ENCODE measurements around the gene ASF1B. TPM values are rescaled to one million over a fixed set of nuclear protein-coding genes. Genes with fewer than 3 reads are reported as not detected.
A peak's percentile ranks its signal among the peaks of the same experiment; 100 is the strongest.

Gene ASF1B
- polyA plus RNA-seq, 1 donor, result 6.7 TPM

- no peak for DNase-seq (ENCODE audit: low read depth)
These were observed 47.6 kb downstream of the ASF1B start for GRCh38 chr19:14088634-14089411.

- no peak for DNase-seq (ENCODE audit: low read depth)
These were observed 50.3 kb downstream of the ASF1B start for GRCh38 chr19:14086098-14086497.

- DNase-seq (ENCODE audit: low read depth), result no peak
These were observed 50.9 kb downstream of the ASF1B start, which contains the start of gene C19orf67 for GRCh38 chr19:14085309-14085995. Gene C19orf67 (minus strand): TSS chr19:14085783. CDS start chr19:14085627, 156 bp downstream.

- DNase-seq (ENCODE audit: low read depth), result no peak
These were observed 53.8 kb downstream of the ASF1B start for GRCh38 chr19:14082675-14082960.

DNA sequence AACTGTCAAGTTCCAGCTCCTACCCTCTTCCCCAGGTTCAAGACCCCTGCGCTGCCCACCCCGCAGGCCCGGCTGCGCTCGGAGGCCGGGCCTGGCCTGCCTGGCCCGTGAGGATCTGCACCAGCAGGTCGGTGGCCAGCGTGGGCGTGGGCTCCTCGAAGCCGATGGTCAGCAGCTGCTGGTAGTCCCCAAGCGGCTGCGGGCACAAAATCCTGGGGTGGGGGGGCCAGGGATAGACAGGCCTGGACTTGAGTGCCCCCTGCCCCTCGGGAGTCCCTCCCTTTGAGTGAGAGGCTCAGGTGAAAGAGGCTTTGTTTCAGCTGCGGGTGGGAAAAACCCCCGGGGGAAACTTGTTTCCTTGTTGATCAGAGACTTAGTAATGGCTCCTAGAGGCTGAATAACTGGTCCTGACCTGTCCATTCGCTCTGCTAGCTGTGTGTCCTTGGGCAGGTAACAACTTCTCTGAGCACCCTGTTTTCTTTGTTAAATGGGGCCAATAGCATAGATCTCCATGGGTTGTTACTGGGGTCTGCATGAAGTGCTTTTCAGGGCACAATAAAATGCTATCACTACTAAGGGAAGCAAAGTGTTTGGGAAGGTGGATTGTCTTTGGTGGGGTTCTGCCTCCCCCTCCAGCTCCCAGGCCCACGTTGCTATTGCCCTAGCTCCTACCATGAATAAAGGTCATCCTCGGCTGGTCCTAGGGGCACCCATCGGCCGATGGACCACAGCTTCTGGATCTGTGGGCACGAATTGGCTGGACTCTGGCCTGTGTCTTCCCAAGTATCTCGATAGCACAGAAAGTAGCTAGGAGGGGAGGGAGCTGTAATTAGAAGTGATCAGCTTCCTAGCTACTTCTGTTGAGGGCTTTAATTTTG, 54.4 kb downstream of the ASF1B start:
- no peak for DNase-seq (ENCODE audit: low read depth)

DNA sequence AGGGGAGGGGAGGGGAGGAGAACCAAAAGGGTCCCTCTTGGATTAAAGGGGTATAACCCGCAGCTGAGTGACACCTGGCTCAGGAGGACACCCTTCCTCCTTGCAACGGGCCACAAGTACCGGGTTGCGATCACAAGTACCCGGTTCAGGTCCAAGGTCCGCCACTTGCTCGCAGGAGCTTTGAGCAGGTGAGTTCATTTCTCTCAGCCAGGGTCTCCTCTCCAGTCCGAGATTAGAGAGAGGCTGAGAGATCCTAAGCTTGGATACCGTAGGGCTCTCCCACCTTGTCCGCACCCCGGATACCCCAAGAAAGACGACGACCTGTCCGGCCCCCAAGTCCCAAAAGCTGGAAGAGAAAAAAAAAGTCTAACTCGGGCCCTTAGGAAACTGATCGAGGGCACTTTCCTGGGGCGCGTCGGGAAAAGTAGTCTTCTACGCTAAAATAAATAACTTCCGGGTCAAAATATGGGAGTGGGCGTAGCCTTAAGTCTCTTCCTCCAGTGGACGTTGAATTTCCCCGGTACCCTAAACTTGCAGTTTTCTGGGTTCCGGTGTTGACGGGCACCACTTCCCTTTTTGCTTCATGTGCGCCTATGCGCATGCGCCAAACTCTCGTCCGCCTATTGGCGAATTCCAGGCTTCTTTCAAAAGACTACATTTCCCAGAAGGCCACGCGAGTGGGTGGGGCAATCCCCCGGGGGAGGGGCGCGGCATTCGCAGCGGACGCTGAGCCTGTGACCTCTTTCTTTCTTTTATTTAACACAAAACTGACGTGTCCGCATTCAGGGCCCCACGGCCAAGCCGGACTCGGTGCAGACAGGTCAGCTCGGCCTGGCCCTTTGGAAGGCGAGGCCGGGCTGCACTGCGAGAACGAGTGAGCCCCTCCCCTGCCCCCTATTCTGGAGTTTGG, 55.2 kb downstream of the ASF1B start:
- DNase-seq (ENCODE audit: low read depth), result peak; percentile 100

DNA sequence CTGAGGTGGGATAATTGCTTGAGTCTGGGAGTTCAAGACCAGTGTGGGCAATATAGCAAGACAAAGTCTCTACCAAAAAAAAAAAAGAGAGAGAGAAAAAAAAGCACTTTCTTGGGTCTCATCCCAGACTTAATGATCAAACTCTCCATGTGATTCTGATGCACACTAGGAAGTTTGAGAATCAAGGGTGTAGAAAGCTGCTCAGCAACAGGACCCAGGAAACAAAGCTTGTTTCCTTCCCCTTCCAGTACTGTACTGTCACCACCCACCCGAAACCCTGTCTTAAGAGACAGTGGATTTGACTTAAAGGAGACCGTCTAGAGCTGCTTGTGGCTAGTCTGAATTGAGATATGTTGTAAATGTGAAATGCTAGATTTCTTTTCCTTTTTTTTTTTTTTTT, 58.0 kb downstream of the ASF1B start:
- DNase-seq (ENCODE audit: low read depth), result no peak

DNA sequence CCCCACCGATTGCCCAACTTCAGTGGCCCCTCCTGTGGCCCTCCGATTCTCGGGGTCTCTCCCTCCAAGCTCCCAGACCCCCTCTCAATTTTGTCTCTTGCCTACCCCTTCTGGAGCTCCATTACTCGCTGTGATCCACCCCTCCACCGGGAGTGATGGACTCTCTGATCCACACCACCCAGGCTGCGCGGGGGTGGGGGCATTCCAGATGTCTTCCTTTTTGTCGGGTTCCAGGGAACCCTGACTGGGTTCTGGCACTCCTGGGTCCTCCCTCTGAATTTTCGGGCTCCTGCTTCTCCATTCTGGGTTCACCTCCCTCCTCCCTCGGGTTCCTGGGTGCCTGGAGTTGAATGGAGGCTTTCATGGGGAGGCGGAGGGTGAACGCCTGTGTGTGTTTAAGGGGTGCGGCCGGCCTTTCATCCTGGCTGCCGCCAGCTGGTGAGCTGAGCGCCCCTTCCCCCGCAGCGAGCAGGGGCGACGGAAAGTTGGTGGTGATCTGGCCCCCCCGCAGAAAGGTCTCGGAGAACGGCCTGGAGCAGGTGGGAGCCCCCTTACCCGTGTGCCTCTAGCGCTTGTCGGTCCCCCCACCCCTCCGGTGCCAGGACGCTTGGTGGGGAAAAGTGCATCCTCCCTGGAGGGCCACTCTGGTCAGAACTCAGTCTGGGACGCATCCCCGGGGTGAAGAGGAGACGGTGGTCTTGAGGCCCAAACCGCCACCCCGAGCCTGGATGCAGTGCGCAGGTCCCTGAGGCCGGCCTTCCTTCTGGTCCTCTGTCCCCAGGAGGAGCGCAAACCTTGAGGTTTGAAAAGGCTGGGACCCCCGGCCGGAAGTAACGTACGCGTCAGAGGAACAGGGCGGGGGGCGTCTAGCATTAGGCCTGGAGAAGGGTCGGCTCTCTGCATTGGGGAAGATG, 62.2 kb downstream of the ASF1B start:
- no peak for DNase-seq (ENCODE audit: low read depth)

DNA sequence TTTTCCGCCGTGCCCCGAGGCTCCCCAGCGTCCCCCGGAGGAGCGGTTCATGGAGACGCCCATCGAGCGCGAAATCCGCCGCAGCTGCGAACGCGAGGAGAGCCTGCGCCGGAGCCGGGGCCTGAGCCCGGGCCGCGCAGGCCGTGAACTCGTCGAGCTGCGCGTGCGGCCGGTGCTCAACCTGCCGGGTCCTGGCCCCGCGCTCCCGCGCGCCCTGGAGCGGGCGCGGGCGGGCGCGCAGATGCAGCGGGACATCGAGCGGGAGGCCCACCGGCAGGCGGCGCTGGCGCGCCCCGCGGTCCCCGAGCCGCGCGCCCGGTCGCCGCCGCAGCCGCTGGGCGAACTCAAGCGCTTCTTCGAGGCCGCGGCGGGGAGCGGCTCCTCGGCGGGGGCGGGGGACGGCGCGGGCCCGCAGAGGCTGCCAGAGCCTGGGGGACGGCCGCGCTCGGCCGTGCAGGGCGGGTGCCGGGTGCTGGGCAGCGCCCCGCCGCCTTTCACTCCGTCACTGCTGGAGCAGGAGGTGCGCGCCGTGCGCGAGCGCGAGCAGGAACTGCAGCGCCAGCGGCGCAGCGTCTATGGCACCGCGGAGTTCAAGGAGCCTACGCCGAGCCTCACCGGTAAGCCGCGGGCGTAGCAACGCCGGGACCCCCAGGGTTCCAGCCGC, 63.0 kb downstream of the ASF1B start:
- no peak for DNase-seq (ENCODE audit: low read depth)

GRCh38 chr19:14072535-14073260, 63.7 kb downstream of the ASF1B start, which contains the start of gene MISP3:
Gene MISP3 (plus strand): TSS chr19:14072786. CDS start chr19:14073310, 524 bp downstream.
- DNase-seq (ENCODE audit: low read depth), result no peak

GRCh38 chr19:14070268-14071050, 65.9 kb downstream of the ASF1B start:
- no peak for DNase-seq (ENCODE audit: low read depth)

Other genes starting within 250 kb of the ASF1B start
- gene BRME1, start 230.5 kb downstream of the ASF1B start, polyA plus RNA-seq (ENCODE audit: insufficient read length), result 3.0 TPM
- 13.2 TPM for gene CC2D1A, start 230.4 kb downstream of the ASF1B start, polyA plus RNA-seq (ENCODE audit: insufficient read length)
- gene PODNL1, start 198.2 kb downstream of the ASF1B start, polyA plus RNA-seq (ENCODE audit: insufficient read length), result 0.75 TPM
- 20.9 TPM for gene DCAF15, start 184.1 kb downstream of the ASF1B start, polyA plus RNA-seq (ENCODE audit: insufficient read length)
- 5.8 TPM for gene RFX1, start 130.3 kb downstream of the ASF1B start, polyA plus RNA-seq (ENCODE audit: insufficient read length)
- gene RLN3, start 108.4 kb downstream of the ASF1B start, polyA plus RNA-seq (ENCODE audit: insufficient read length), result not detected
- gene IL27RA, start 104.8 kb downstream of the ASF1B start, polyA plus RNA-seq (ENCODE audit: insufficient read length), result 3.0 TPM
- 0.28 TPM for gene PALM3, start 74.5 kb downstream of the ASF1B start, polyA plus RNA-seq (ENCODE audit: insufficient read length)
- 0.65 TPM for gene MISP3, start 63.8 kb downstream of the ASF1B start, polyA plus RNA-seq (ENCODE audit: insufficient read length)
- not detected for gene C19orf67, start 50.8 kb downstream of the ASF1B start, polyA plus RNA-seq (ENCODE audit: insufficient read length)
- 45.6 TPM for gene SAMD1, start 45.8 kb downstream of the ASF1B start, polyA plus RNA-seq (ENCODE audit: insufficient read length)
- gene PRKACA, start 18.8 kb downstream of the ASF1B start, polyA plus RNA-seq (ENCODE audit: insufficient read length), result 501 TPM
- gene ADGRL1, start 69.6 kb upstream of the ASF1B start, polyA plus RNA-seq (ENCODE audit: insufficient read length), result 14.6 TPM
- 58.2 TPM for gene ADGRE5, start 244.9 kb upstream of the ASF1B start, polyA plus RNA-seq (ENCODE audit: insufficient read length)